Heart left ventricle (tissue), 16 donors: ENCODE results near the gene RFX7. TPM values are rescaled to one million over a fixed set of nuclear protein-coding genes. Genes with fewer than 3 reads are reported as not detected.

Experiments used
- ATAC-seq, 4 donors: fragments of 200-7000 bp; cut with Tn5 transposase; one replicate each; pipeline ENCODE4 v1.9.1; 2020 to 2022; ENCODE audit warnings: moderate library complexity in 4 of 4, mild to moderate bottlenecking in 3 of 4, moderate number of reproducible peaks in 1 of 4
- DNase-seq, 5 donors: peaks; one replicate each; pipeline ENCODE4 v3.0.0-alpha.2; 2020
- H3K27ac ChIP-seq, 12 donors: fragments of 200-600 bp; sonication (generic) in 4 of 12; one replicate each; pipeline versions ENCODE4 v1.5.0 to v1.8.0; 2016 to 2022; ENCODE audit warnings: mild to moderate bottlenecking in 2 of 12
- H3K27me3 ChIP-seq, 9 donors: fragments of 200-600 bp; sonication (generic) in 2 of 9; one replicate each; pipeline versions ENCODE4 v1.5.1 to v1.8.0; 2016 to 2022; ENCODE audit warnings: mild to moderate bottlenecking in 3 of 9
- H3K36me3 ChIP-seq, 9 donors: fragments of 200-600 bp; sonication (generic) in 2 of 9; one replicate each; pipeline versions ENCODE4 v1.5.0 to v1.8.0; 2018 to 2022; ENCODE audit warnings: mild to moderate bottlenecking in 2 of 9
- H3K4me1 ChIP-seq, 12 donors: fragments of 200-600 bp; sonication (generic) in 4 of 12; one replicate each; pipeline versions ENCODE4 v1.5.0 to v1.8.0; 2016 to 2022; ENCODE audit warnings: mild to moderate bottlenecking in 3 of 12
- H3K4me3 ChIP-seq, 12 donors: fragments of 200-600 bp; sonication (generic) in 4 of 12; one replicate each; pipeline versions ENCODE4 v1.5.0 to v1.8.0; 2017 to 2022; ENCODE audit warnings: mild to moderate bottlenecking in 9 of 12, moderate library complexity in 4 of 12
- H3K9me3 ChIP-seq, 12 donors: fragments of 200-600 bp; sonication (generic) in 4 of 12; one replicate each; pipeline versions ENCODE4 v1.5.0 to v1.8.0; 2016 to 2022; ENCODE audit warnings: mild to moderate bottlenecking in 1 of 12
- POLR2A ChIP-seq, 2 donors: fragments of 450-650 bp; IDR thresholded peaks; one replicate each; pipeline ENCODE4 v1.6.1; 2017; ENCODE audit warnings: antibody characterized with exemption in 2 of 2, mild to moderate bottlenecking in 2 of 2, moderate library complexity in 2 of 2
- WGBS, 4 donors: extraction: QIAGEN DNeasy Blood & Tissue Kit in 2 of 4; methylation state at CpG; one replicate each; pipeline versions ENCODE4 v1.1.5 to v1.1.7; 2013 to 2018; 5-methylcytosine and 5-hydroxymethylcytosine counted together
- intact Hi-C, 10 donors: fragments of 100-400 bp; cut with DNase I; formaldehyde crosslinking; loops; one replicate each; pipeline versions ENCODE4 v1.11.1 to v1.14.2; 2022
- polyA plus RNA-seq, 2 donors: library from polyadenylated mRNA; stranded (reverse); fragments of 200-250 nt; gene quantifications; one replicate each; pipeline ENCODE4 v1.2.3, GENCODE V29; 2013
- total RNA-seq, 9 donors: library from RNA; depleted of rRNA in 2 of 9; stranded (reverse); fragments of >200 nt in 2 of 9; fragmentation: NEBNext Ultra II Directional in 3 of 9; extraction: Animal tissue kit (Norgen Biotek cat#: 25700) in 3 of 9; gene quantifications; one replicate each; pipeline versions ENCODE4 v1.1.0 to v1.2.4, GENCODE V29; 2016 to 2023
- TF ChIP-seq, protein P1 (sequence below), 12 donors: fragments of 200-600 bp; sonication (generic) in 4 of 12; IDR thresholded peaks; one replicate each; pipeline versions ENCODE4 v1.5.0 to v1.8.0; 2018 to 2022; ENCODE audit warnings: antibody characterized with exemption in 12 of 12, mild to moderate bottlenecking in 5 of 12
- donor health status: ischemic (EF 13 %, LVEDD 7.1; RV severe dilation, severe dysfunction).
- donor health status: healthy with polysubstance abuse.
- donor health status: DM: no; HTN: yes; CAD: no.
- donor health status: DM: no; HTN: no; CAD: no.
- donor health status: ischemic (EF 25% LVEDD 6.9; RV normal size, moderate dysfunction).
- donor health status: ischemic (EF 25% LVEDD 5.7; RV mildly dilated, moderate dysfunction).
- donor health status: healthy.
- donor health status: DM: yes; HTN: yes; CAD: no.
- donor health status: ischemic (EF 35%, LVEDD 5.7; RV mildly dilated, moderate dysfunction).
- donor health status: nonischemic (EF 11% LVEDD 7.7; RV severe dilation, severe dysfunction).
- donor health status: DM: yes; HTN: yes; CAD: no.
- donor health status: PGD.
- donor health status: ischemic (EF 29% LVEDD 5.4; RV normal size, mild dysfunction).
- donor health status: nonischemic (EF 23%, LVEDD 6.1; RV moderate dilation, normal function).

RFX7 gene
- total and polyA plus RNA-seq, 11 donors = 0.91 to 15.2 (median 7.6) TPM

DNA sequence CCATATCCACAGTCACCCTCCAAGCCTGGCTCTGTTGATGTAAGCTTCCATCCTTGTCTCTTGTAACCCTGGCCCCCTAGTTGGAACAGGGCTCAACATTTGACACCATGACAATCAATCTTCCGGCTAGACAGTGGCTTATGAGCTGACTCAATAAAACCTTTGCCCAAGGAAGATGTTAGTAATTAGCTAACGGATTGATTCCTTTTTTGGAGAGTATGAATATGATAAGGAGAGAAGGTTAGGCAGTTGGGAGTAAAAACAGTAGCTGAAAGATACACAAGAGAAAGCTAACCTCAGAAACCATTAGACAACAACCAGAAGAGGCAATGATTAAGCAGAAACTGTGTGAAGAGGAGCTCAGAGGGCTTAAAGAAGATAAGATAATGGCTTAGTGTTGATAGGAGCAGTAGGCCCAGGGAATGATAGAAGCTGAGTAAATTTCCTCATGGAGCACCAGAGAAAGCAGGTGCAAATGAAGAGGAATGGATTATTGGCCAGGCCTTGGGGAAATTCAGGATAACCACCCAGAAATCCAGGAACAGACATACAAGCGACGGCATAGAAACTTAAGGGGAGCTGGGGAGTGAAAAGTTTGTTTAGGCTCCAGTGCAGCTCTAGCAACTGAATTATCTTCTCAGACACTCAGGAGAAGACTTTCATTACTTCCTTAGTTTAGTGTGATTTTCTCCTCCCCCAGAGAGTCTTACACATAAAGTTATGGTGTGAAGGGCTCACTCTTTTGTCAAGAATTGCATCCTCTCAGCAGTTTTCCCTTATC is 7.8 kb upstream of the RFX7 start:
- H3K4me1 ChIP-seq = peaks cover 0 to 7% (median 0%) of the 10 kb centered on the region in 12 donors
- H3K36me3 ChIP-seq = no peaks in the 10 kb centered on the region
- 79 to 84% (median 81%) methylated on average over 4 of the region's 4 CpGs for WGBS, 4 donors
- TF ChIP-seq POLR2A (IDR thresholded peaks at IDR 0.05) = no peak
- TF ChIP-seq, protein P1, sequence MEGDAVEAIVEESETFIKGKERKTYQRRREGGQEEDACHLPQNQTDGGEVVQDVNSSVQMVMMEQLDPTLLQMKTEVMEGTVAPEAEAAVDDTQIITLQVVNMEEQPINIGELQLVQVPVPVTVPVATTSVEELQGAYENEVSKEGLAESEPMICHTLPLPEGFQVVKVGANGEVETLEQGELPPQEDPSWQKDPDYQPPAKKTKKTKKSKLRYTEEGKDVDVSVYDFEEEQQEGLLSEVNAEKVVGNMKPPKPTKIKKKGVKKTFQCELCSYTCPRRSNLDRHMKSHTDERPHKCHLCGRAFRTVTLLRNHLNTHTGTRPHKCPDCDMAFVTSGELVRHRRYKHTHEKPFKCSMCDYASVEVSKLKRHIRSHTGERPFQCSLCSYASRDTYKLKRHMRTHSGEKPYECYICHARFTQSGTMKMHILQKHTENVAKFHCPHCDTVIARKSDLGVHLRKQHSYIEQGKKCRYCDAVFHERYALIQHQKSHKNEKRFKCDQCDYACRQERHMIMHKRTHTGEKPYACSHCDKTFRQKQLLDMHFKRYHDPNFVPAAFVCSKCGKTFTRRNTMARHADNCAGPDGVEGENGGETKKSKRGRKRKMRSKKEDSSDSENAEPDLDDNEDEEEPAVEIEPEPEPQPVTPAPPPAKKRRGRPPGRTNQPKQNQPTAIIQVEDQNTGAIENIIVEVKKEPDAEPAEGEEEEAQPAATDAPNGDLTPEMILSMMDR (IDR thresholded peaks at IDR 0.05) = no peak
- no peak for ATAC-seq
- no peak overlapping the region for H3K27ac ChIP-seq
- DNase-seq = no peak
- H3K9me3 ChIP-seq = no peaks in the 10 kb centered on the region
- H3K27me3 ChIP-seq = peaks cover 0 to 5% (median 0%) of the 10 kb centered on the region in 9 donors
- no peak overlapping the region for H3K4me3 ChIP-seq
- intact Hi-C loops = loop anchor here in 1 of 10 donors (10.0 kb wide), 1 partner anchor 163 kb away; no protein-coding TSS in a partner anchor

DNA sequence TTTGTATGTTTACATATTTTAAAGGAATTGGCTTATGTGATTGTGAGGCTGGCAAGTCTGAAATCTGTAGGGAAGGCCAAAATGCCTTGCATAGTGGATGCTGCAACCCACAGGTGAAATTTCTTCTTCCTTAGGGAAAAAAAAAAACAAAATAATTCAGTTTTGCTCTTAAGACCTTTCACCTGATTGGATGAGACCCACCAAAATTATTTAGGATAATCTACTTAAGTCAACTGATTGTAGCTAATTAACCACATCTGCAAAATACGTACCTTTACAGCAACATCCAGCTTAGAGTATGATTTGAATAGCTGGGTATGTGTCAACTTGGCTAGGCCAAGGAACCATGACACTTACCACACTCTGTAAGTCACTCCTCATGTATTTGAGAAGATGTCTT is 6.9 kb upstream of the RFX7 start:
- DNase-seq (no peak), ATAC-seq (no peak)
- no peaks in the 10 kb centered on the region for H3K36me3 ChIP-seq
- no peak overlapping the region for H3K27ac ChIP-seq
- intact Hi-C loops = loop anchor here in 1 of 10 donors (10.0 kb wide), 1 partner anchor 164 kb away; no protein-coding TSS in a partner anchor
- no peak overlapping the region for H3K4me3 ChIP-seq
- no peaks in the 10 kb centered on the region for H3K9me3 ChIP-seq
- peaks cover 0 to 12% (median 2%) of the 10 kb centered on the region in 12 donors for H3K4me1 ChIP-seq
- WGBS, 4 donors = 97 to 100% (median 99%) methylated on average over 1 of the region's 1 CpG
- H3K27me3 ChIP-seq = peaks cover 0 to 5% (median 0%) of the 10 kb centered on the region in 9 donors
- TF ChIP-seq, protein P1 (IDR thresholded peaks at IDR 0.05) = no peak
- no peak for TF ChIP-seq POLR2A (IDR thresholded peaks at IDR 0.05)

DNA sequence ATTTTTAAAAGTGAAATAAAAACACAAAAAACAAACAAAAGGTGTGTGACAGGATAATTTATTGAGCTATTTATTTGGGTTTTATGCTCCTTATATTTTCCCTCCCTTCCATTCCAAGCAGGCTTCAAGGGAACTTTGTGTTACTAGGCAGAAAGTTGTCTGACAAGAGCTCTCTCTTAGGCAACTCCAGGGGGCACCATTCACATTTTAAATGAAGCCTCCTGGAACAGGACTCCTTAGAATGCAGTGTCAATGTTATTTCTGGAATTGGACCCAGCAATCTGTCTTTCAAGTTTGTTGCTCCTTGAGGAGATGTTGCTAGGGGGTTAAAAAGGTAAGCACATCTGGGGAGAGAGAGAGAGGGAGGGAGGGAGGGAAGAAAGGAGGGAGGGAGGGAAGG is 5.4 kb upstream of the RFX7 start:
- intact Hi-C loops = loop anchor here in 8 of 10 donors (5.0 to 10.0 kb wide), 6 partner anchors 144 to 254 kb away; partner anchors contain the start of gene NEDD4 (in 3 of the 8)
- TF ChIP-seq POLR2A (IDR thresholded peaks at IDR 0.05) = no peak
- TF ChIP-seq, protein P1 (IDR thresholded peaks at IDR 0.05) = peak in 4 of 12 donors; percentile 15 to 28 (median 20)
- H3K4me3 ChIP-seq = no peak overlapping the region
- ATAC-seq = no peak
- no peaks in the 10 kb centered on the region for H3K9me3 ChIP-seq
- H3K4me1 ChIP-seq = peaks cover 0 to 22% (median 11%) of the 10 kb centered on the region in 12 donors
- H3K27ac ChIP-seq = no peak overlapping the region
- H3K27me3 ChIP-seq = peaks cover 0 to 3% (median 0%) of the 10 kb centered on the region in 9 donors
- DNase-seq = no peak
- no peaks in the 10 kb centered on the region for H3K36me3 ChIP-seq

DNA sequence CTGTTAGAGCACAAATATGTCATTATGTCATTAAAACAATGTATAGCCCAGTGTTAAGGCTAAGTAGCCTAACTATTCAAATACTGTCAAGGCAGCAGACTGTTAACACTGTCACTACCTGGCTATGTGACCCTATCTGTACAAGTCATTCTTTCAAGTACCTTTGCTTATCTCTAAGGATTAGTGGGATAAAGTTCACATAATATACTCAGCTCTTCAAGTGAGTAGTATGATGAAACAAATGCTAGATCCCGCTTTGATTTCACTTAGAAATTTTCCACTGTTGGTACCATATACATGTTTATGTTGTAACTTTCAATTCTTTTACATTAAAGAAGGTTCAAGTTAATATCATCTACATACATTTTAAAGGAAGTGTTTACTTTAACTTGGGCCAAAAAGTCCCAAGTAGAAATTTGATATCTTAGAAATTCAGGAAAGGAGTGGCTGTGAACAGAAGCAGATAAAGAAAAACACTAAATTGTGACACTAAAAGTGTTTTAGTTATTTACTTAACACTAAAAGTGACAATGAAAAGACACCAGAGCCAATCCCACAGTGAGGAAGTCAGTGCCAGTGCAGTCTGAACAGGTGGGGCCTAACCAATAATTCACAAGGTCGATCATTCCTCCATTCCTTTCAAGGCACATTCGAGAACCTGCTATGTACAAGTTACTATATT is 4.8 kb upstream of the RFX7 start:
- no peak overlapping the region for H3K4me3 ChIP-seq
- H3K9me3 ChIP-seq = no peaks in the 10 kb centered on the region
- H3K27ac ChIP-seq = no peak overlapping the region
- no peak for ATAC-seq
- intact Hi-C loops = loop anchor here in 8 of 10 donors (5.0 to 10.0 kb wide), 6 partner anchors 144 to 254 kb away; partner anchors contain the start of gene NEDD4 (in 3 of the 8)
- WGBS, 4 donors = 65 to 78% (median 73%) methylated on average over 3 of the region's 3 CpGs
- DNase-seq = no peak
- H3K36me3 ChIP-seq = no peaks in the 10 kb centered on the region
- H3K4me1 ChIP-seq = peaks cover 0 to 23% (median 11%) of the 10 kb centered on the region in 12 donors
- no peak for TF ChIP-seq POLR2A (IDR thresholded peaks at IDR 0.05)
- TF ChIP-seq, protein P1 (IDR thresholded peaks at IDR 0.05) = no peak
- no peaks in the 10 kb centered on the region for H3K27me3 ChIP-seq
